SJCRH30 (cell line): ENCODE data around the gene VWA2. TPM values are rescaled to one million over a fixed set of nuclear protein-coding genes. Genes with fewer than 3 reads are reported as not detected.

ENCODE experiments used
- DNase-seq, 2 experiments: peaks; one replicate each; pipeline ENCODE4 v3.0.0-alpha.2; 2015 to 2020
- H3K27ac ChIP-seq: fragments of 250-450 bp; sonication (Bioruptor Pico); 2 replicates; pipeline ENCODE4 v1.5.1; 2020; ENCODE audit warnings: mild to moderate bottlenecking, moderate library complexity
- H3K27me3 ChIP-seq: fragments of 250-450 bp; sonication (Bioruptor Pico); 2 replicates; pipeline ENCODE4 v1.5.1; 2020; ENCODE audit warnings: mild to moderate bottlenecking, moderate library complexity
- H3K36me3 ChIP-seq: fragments of 250-450 bp; sonication (Bioruptor Pico); 2 replicates; pipeline ENCODE4 v1.5.1; 2020; ENCODE audit warnings: mild to moderate bottlenecking, moderate library complexity
- H3K4me1 ChIP-seq: fragments of 250-450 bp; sonication (Bioruptor Pico); 2 replicates; pipeline ENCODE4 v1.5.1; 2020; ENCODE audit warnings: mild to moderate bottlenecking, moderate library complexity
- H3K4me3 ChIP-seq: fragments of 250-450 bp; sonication (Bioruptor Pico); 2 replicates; pipeline ENCODE4 v1.5.1; 2020; ENCODE audit warnings: mild to moderate bottlenecking, moderate library complexity
- H3K9me3 ChIP-seq: fragments of 250-450 bp; sonication (Bioruptor Pico); replicated peaks from 2 replicates; pipeline ENCODE4 v1.5.1; 2020; ENCODE audit warnings: mild to moderate bottlenecking, moderate library complexity
- total RNA-seq: library from RNA; depleted of rRNA; stranded (reverse); fragments of >200 nt; shearing (Covaris generic); gene quantifications from 2 replicates; pipeline ENCODE4 v1.2.3, GENCODE V29; 2014

The VWA2 gene
- total RNA-seq, 1 experiment from 2014 or later, result not detected

GRCh38 chr10:114304571-114305421 lies 65.7 kb downstream of the VWA2 start:
- no peaks in the 10 kb centered on the region for H3K27me3 ChIP-seq
- DNase-seq, result peak; percentile 60 to 68
- H3K27ac ChIP-seq, result peak overlapping the region; percentile 12; the same call in 1 of the 2 replicates
- peaks cover 3% of the 10 kb centered on the region; the same call in 1 of the 2 replicates for H3K4me1 ChIP-seq
- peak overlapping the region; percentile 53 for H3K4me3 ChIP-seq
- H3K9me3 ChIP-seq, result no peaks in the 10 kb centered on the region
- no peaks in the 10 kb centered on the region for H3K36me3 ChIP-seq

- DNase-seq, result no peak
- Histone ChIP-seq H3K27me3 (no peaks in the 10 kb centered on the region), H3K9me3 (no peaks in the 10 kb centered on the region), H3K4me3 (no peak overlapping the region), H3K27ac (no peak overlapping the region), H3K4me1 (peaks cover 3% of the 10 kb centered on the region; the same call in 1 of the 2 replicates), H3K36me3 (no peaks in the 10 kb centered on the region)
Observed at GRCh38 chr10:114305521-114305925, 66.5 kb downstream of the VWA2 start.

- Histone ChIP-seq H3K27me3 (no peaks in the 10 kb centered on the region), H3K36me3 (no peaks in the 10 kb centered on the region), H3K9me3 (no peaks in the 10 kb centered on the region), H3K27ac (no peak overlapping the region), H3K4me1 (peaks cover 3% of the 10 kb centered on the region; the same call in 1 of the 2 replicates), H3K4me3 (no peak overlapping the region)
- peak; percentile 58 to 60 for DNase-seq
Observed at GRCh38 chr10:114306116-114306973, 67.3 kb downstream of the VWA2 start.

GRCh38 chr10:114307731-114308130 lies 68.7 kb downstream of the VWA2 start:
- Histone ChIP-seq H3K4me3 (no peak overlapping the region), H3K4me1 (no peaks in the 10 kb centered on the region), H3K36me3 (no peaks in the 10 kb centered on the region), H3K27me3 (no peaks in the 10 kb centered on the region), H3K9me3 (no peaks in the 10 kb centered on the region), H3K27ac (no peak overlapping the region)
- DNase-seq, result no peak

- no peaks in the 10 kb centered on the region for H3K36me3 ChIP-seq
- H3K9me3 ChIP-seq, result no peaks in the 10 kb centered on the region
- no peaks in the 10 kb centered on the region for H3K4me1 ChIP-seq
- no peaks in the 10 kb centered on the region for H3K27me3 ChIP-seq
- DNase-seq, result no peak
- no peak overlapping the region for H3K27ac ChIP-seq
- H3K4me3 ChIP-seq, result no peak overlapping the region
Observed at GRCh38 chr10:114308531-114309363, 69.7 kb downstream of the VWA2 start.

GRCh38 chr10:114309364-114309651 lies 70.3 kb downstream of the VWA2 start:
- no peak overlapping the region for H3K27ac ChIP-seq
- H3K4me3 ChIP-seq, result no peak overlapping the region
- no peaks in the 10 kb centered on the region for H3K36me3 ChIP-seq
- H3K9me3 ChIP-seq, result no peaks in the 10 kb centered on the region
- no peak for DNase-seq
- no peaks in the 10 kb centered on the region for H3K4me1 ChIP-seq
- H3K27me3 ChIP-seq, result no peaks in the 10 kb centered on the region

- no peak overlapping the region for H3K4me3 ChIP-seq
- no peak for DNase-seq
- H3K27me3 ChIP-seq, result no peaks in the 10 kb centered on the region
- no peaks in the 10 kb centered on the region for H3K9me3 ChIP-seq
- H3K4me1 ChIP-seq, result no peaks in the 10 kb centered on the region
- no peak overlapping the region for H3K27ac ChIP-seq
- no peaks in the 10 kb centered on the region for H3K36me3 ChIP-seq
Observed at GRCh38 chr10:114310346-114310745, 71.3 kb downstream of the VWA2 start.

- H3K4me1 ChIP-seq, result no peaks in the 10 kb centered on the region
- H3K9me3 ChIP-seq, result no peaks in the 10 kb centered on the region
- H3K36me3 ChIP-seq, result no peaks in the 10 kb centered on the region
- no peak for DNase-seq
- H3K4me3 ChIP-seq, result no peak overlapping the region
- H3K27me3 ChIP-seq, result no peaks in the 10 kb centered on the region
- H3K27ac ChIP-seq, result no peak overlapping the region
Observed at GRCh38 chr10:114311023-114311422, 72.0 kb downstream of the VWA2 start.

GRCh38 chr10:114311496-114312209 lies 72.6 kb downstream of the VWA2 start:
- no peaks in the 10 kb centered on the region for H3K9me3 ChIP-seq
- no peaks in the 10 kb centered on the region for H3K27me3 ChIP-seq
- no peak overlapping the region for H3K4me3 ChIP-seq

GRCh38 chr10:114313139-114313538 lies 74.1 kb downstream of the VWA2 start:
- H3K27me3 ChIP-seq, result no peaks in the 10 kb centered on the region
- H3K27ac ChIP-seq, result no peak overlapping the region
- H3K9me3 ChIP-seq, result no peaks in the 10 kb centered on the region
- no peak overlapping the region for H3K4me3 ChIP-seq
- no peak for DNase-seq
- H3K4me1 ChIP-seq, result no peaks in the 10 kb centered on the region
- H3K36me3 ChIP-seq, result no peaks in the 10 kb centered on the region

More at GRCh38 chr10:114311496-114312209, 72.6 kb downstream of the VWA2 start:
- H3K27ac ChIP-seq, result no peak overlapping the region
- no peaks in the 10 kb centered on the region for H3K36me3 ChIP-seq
- DNase-seq, result no peak
- no peaks in the 10 kb centered on the region for H3K4me1 ChIP-seq

GRCh38 chr10:114313866-114314265 lies 74.8 kb downstream of the VWA2 start:
- no peak for DNase-seq
- H3K27me3 ChIP-seq, result no peaks in the 10 kb centered on the region
- H3K27ac ChIP-seq, result no peak overlapping the region
- H3K4me1 ChIP-seq, result no peaks in the 10 kb centered on the region
- no peaks in the 10 kb centered on the region for H3K9me3 ChIP-seq
- no peak overlapping the region for H3K4me3 ChIP-seq
- no peaks in the 10 kb centered on the region for H3K36me3 ChIP-seq

GRCh38 chr10:114315566-114316420 lies 76.7 kb downstream of the VWA2 start:
- Histone ChIP-seq H3K9me3 (no peaks in the 10 kb centered on the region), H3K4me3 (no peak overlapping the region), H3K36me3 (no peaks in the 10 kb centered on the region), H3K27ac (no peak overlapping the region), H3K27me3 (no peaks in the 10 kb centered on the region), H3K4me1 (no peaks in the 10 kb centered on the region)
- DNase-seq, result no peak

- H3K4me1 ChIP-seq, result no peaks in the 10 kb centered on the region
- H3K36me3 ChIP-seq, result no peaks in the 10 kb centered on the region
- H3K9me3 ChIP-seq, result no peaks in the 10 kb centered on the region
Observed at GRCh38 chr10:114316744-114317143, 77.7 kb downstream of the VWA2 start.

More at GRCh38 chr10:114316744-114317143, 77.7 kb downstream of the VWA2 start:
- DNase-seq, result no peak
- Histone ChIP-seq H3K4me3 (no peak overlapping the region), H3K27me3 (no peaks in the 10 kb centered on the region), H3K27ac (no peak overlapping the region)
